SIG-M5 (cell line): ENCODE results near the gene LRMDA.

Experiments used
- DNase-seq: peaks from one replicate; lab custom pipeline; 2025; lab: John Stamatoyannopoulos, UW

LRMDA gene

GRCh38 chr10:76440426-76440825, 1009.0 kb downstream of the LRMDA start:
- DNase-seq: no peak

GRCh38 chr10:76442113-76442512, 1010.7 kb downstream of the LRMDA start:
- DNase-seq: no peak

- no peak for DNase-seq
Measured at GRCh38 chr10:76444034-76444800, 1012.8 kb downstream of the LRMDA start.

GRCh38 chr10:76447578-76447977, 1016.2 kb downstream of the LRMDA start:
- DNase-seq: no peak

GRCh38 chr10:76451911-76452310, 1020.5 kb downstream of the LRMDA start:
- no peak for DNase-seq

- no peak for DNase-seq
Measured at GRCh38 chr10:76453332-76453731, 1021.9 kb downstream of the LRMDA start.

- no peak for DNase-seq
Measured at GRCh38 chr10:76453997-76454396, 1022.6 kb downstream of the LRMDA start.

- no peak for DNase-seq
Measured at GRCh38 chr10:76454506-76455140, 1023.2 kb downstream of the LRMDA start.

- no peak for DNase-seq
Measured at GRCh38 chr10:76456197-76456596, 1024.8 kb downstream of the LRMDA start.

GRCh38 chr10:76459016-76459730, 1027.7 kb downstream of the LRMDA start:
- no peak for DNase-seq

GRCh38 chr10:76461024-76461423, 1029.6 kb downstream of the LRMDA start:
- no peak for DNase-seq

GRCh38 chr10:76463111-76463510, 1031.7 kb downstream of the LRMDA start:
- DNase-seq: no peak

- no peak for DNase-seq
Measured at GRCh38 chr10:76466836-76467503, 1035.5 kb downstream of the LRMDA start.

GRCh38 chr10:76469675-76470074, 1038.3 kb downstream of the LRMDA start:
- DNase-seq: no peak

GRCh38 chr10:76479103-76479790, 1047.8 kb downstream of the LRMDA start:
- no peak for DNase-seq

GRCh38 chr10:76481178-76481577, 1049.8 kb downstream of the LRMDA start:
- no peak for DNase-seq

- DNase-seq: no peak
Measured at GRCh38 chr10:76487582-76487981, 1056.2 kb downstream of the LRMDA start.

- DNase-seq: no peak
Measured at GRCh38 chr10:76488602-76489001, 1057.2 kb downstream of the LRMDA start.

GRCh38 chr10:76491216-76491615, 1059.8 kb downstream of the LRMDA start:
- DNase-seq: no peak

- DNase-seq: no peak
Measured at GRCh38 chr10:76492026-76492425, 1060.6 kb downstream of the LRMDA start.

- no peak for DNase-seq
Measured at GRCh38 chr10:76492678-76493472, 1061.5 kb downstream of the LRMDA start.
